ENCODE measurements around the gene FRAT2. TPM values are rescaled to one million over a fixed set of nuclear protein-coding genes. Genes with fewer than 3 reads are reported as not detected.
"Not testable (repeated sequence)": the region's sequence is repeated elsewhere in the genome, so short reads cannot be mapped to it uniquely, and the experiment has no call there.

Gene FRAT2
- total RNA-seq, 1 donor from 2014 or later, result 11.4 TPM

- H3K4me3 ChIP-seq (ENCODE audit: low read depth, low read length), result no peak overlapping the region
- TF ChIP-seq CTCF (conservative IDR thresholded peaks at IDR 0.05; ENCODE audit: low read depth, low read length), result no peak
- DNase-seq (ENCODE audit: low read depth), result no peak
These were observed 22.4 kb upstream of the FRAT2 start for GRCh38 chr10:97356918-97357317.

GRCh38 chr10:97356318-97356914 is 21.9 kb upstream of the FRAT2 start:
- TF ChIP-seq CTCF (conservative IDR thresholded peaks at IDR 0.05; ENCODE audit: low read depth, low read length), result no peak
- DNase-seq (ENCODE audit: low read depth), result no peak
- no peak overlapping the region for H3K4me3 ChIP-seq (ENCODE audit: low read depth, low read length)

- no peak overlapping the region for H3K4me3 ChIP-seq (ENCODE audit: low read depth, low read length)
- no peak for DNase-seq (ENCODE audit: low read depth)
- TF ChIP-seq CTCF (conservative IDR thresholded peaks at IDR 0.05; ENCODE audit: low read depth, low read length), result peak; percentile 57
These were observed 21.0 kb upstream of the FRAT2 start for GRCh38 chr10:97355571-97355975.

- TF ChIP-seq CTCF (conservative IDR thresholded peaks at IDR 0.05; ENCODE audit: low read depth, low read length), result no peak
- no peak overlapping the region for H3K4me3 ChIP-seq (ENCODE audit: low read depth, low read length)
- DNase-seq (ENCODE audit: low read depth), result no peak
These were observed 19.4 kb upstream of the FRAT2 start for GRCh38 chr10:97353945-97354344.

- TF ChIP-seq CTCF (conservative IDR thresholded peaks at IDR 0.05; ENCODE audit: low read depth, low read length), result no peak
- no peak for DNase-seq (ENCODE audit: low read depth)
- no peak overlapping the region for H3K4me3 ChIP-seq (ENCODE audit: low read depth, low read length)
These were observed 15.4 kb upstream of the FRAT2 start for GRCh38 chr10:97349752-97350513.

GRCh38 chr10:97347317-97347716 is 12.8 kb upstream of the FRAT2 start:
- no peak for DNase-seq (ENCODE audit: low read depth)
- no peak for TF ChIP-seq CTCF (conservative IDR thresholded peaks at IDR 0.05; ENCODE audit: low read depth, low read length)
- H3K4me3 ChIP-seq (ENCODE audit: low read depth, low read length), result no peak overlapping the region

- not testable (repeated sequence) for DNase-seq (ENCODE audit: low read depth); H3K4me3 ChIP-seq (ENCODE audit: low read depth, low read length)
These were observed 9.1 kb upstream of the FRAT2 start for GRCh38 chr10:97343664-97344063.
